Left lung (tissue), 10 donors: ENCODE data around the gene NT5DC1. TPM values are rescaled to one million over a fixed set of nuclear protein-coding genes. Genes with fewer than 3 reads are reported as not detected.

Experiments
- ATAC-seq: fragments of 200-7000 bp; cut with Tn5 transposase; one replicate; pipeline ENCODE4 v1.9.1; 2020; ENCODE audit warnings: moderate library complexity
- DNase-seq, 4 donors: peaks; one replicate each; pipeline ENCODE4 v3.0.0-alpha.2; 2013 to 2020
- H3K27ac ChIP-seq, 2 donors: fragments of 200-600 bp; sonication (generic) in 1 of 2; one replicate each; pipeline versions ENCODE4 v1.5.0 to v1.8.0; 2020 to 2021
- H3K27me3 ChIP-seq, 2 donors: fragments of 200-600 bp; sonication (generic) in 1 of 2; one replicate each; pipeline versions ENCODE4 v1.5.0 to v1.8.0; 2020 to 2021
- H3K36me3 ChIP-seq, 2 donors: fragments of 200-600 bp; sonication (generic) in 1 of 2; one replicate each; pipeline versions ENCODE4 v1.5.0 to v1.8.0; 2020 to 2021
- H3K4me1 ChIP-seq, 2 donors: fragments of 200-600 bp; one replicate each; pipeline ENCODE4 v1.8.0; 2021
- H3K4me3 ChIP-seq, 2 donors: fragments of 200-600 bp; sonication (generic) in 1 of 2; one replicate each; pipeline versions ENCODE4 v1.5.0 to v1.8.0; 2020 to 2021; ENCODE audit warnings: mild to moderate bottlenecking in 1 of 2
- H3K9me3 ChIP-seq, 2 donors: fragments of 200-600 bp; sonication (generic) in 1 of 2; one replicate each; pipeline versions ENCODE4 v1.5.0 to v1.8.0; 2020 to 2021
- intact Hi-C, 2 donors: fragments of 100-400 bp; cut with DNase I; formaldehyde crosslinking; loops; one replicate each; pipeline versions ENCODE4 v1.11.2 to v1.14.2; 2022
- polyA plus RNA-seq, 6 donors: library from polyadenylated mRNA; unstranded; fragments of 120-200 nt; gene quantifications; one replicate each; pipeline ENCODE4 v1.2.1, GENCODE V29; 2013; ENCODE audit not compliant: insufficient read length in 6 of 6
- total RNA-seq, 2 donors: library from RNA; stranded (reverse); fragmentation: NEBNext Ultra II Directional; extraction: Animal tissue kit (Norgen Biotek cat#: 25700); gene quantifications; one replicate each; pipeline ENCODE4 v1.2.1, GENCODE V29; 2021
- TF ChIP-seq, protein P1 (sequence below), 2 donors: fragments of 200-600 bp; sonication (generic) in 1 of 2; IDR thresholded peaks; one replicate each; pipeline versions ENCODE4 v1.5.0 to v1.8.0; 2021; ENCODE audit warnings: antibody characterized with exemption in 2 of 2
- donor health status: DM: no; HTN: yes; CAD: no.
- donor health status: DM: no; HTN: no; CAD: no.

The NT5DC1 gene
- total and polyA plus RNA-seq, 8 donors, result 36.9 to 56.8 (median 49.9) TPM

DNA sequence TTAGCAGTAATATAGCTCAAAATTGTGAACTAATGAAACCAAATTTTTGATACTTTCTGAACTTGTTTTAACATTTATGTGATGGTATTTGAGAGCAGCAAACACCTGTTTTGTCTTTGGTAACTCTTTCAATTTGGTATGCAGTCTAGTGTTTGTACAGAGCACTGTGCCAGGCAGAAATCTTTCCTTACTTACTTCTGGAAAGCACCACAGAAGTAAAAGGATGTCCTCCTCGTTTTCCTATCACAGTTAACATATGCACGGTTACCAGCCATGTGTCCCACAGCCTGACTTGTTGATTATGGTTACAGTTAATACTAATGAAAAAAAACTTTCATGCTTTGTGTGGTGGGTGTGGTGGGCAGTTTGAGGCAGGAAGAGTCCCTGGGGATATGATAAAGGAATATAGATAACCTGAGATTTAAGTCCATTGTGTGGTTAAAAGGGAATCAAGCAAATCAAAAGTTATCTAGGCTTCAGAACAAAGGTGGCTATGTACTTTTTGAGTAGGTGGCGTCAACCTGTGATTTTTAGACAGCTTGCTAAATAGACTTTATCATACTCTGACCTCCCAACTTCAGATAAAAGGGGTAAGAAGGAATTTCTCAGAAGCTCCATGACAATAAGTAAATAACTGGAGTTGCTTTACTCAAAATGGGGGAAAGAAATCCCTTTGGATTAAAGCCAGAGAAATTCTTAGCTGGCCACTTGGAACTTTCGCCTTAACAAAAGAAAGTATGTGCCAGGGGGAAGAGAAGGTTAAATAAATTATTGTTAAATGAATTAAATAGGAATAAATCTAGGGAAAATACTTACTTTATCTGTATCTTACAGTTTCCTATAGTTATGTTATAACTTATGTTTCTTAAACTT is 45.4 kb downstream of the NT5DC1 start:
- Histone ChIP-seq H3K36me3 (no peaks in the 10 kb centered on the region), H3K27me3 (no peaks in the 10 kb centered on the region), H3K27ac (no peak overlapping the region), H3K9me3 (no peaks in the 10 kb centered on the region), H3K4me1 (no peaks in the 10 kb centered on the region), H3K4me3 (no peak overlapping the region)
- DNase-seq (no peak), ATAC-seq (peak; percentile 30)
- intact Hi-C loops, result no loop called here
- TF ChIP-seq, protein P1, sequence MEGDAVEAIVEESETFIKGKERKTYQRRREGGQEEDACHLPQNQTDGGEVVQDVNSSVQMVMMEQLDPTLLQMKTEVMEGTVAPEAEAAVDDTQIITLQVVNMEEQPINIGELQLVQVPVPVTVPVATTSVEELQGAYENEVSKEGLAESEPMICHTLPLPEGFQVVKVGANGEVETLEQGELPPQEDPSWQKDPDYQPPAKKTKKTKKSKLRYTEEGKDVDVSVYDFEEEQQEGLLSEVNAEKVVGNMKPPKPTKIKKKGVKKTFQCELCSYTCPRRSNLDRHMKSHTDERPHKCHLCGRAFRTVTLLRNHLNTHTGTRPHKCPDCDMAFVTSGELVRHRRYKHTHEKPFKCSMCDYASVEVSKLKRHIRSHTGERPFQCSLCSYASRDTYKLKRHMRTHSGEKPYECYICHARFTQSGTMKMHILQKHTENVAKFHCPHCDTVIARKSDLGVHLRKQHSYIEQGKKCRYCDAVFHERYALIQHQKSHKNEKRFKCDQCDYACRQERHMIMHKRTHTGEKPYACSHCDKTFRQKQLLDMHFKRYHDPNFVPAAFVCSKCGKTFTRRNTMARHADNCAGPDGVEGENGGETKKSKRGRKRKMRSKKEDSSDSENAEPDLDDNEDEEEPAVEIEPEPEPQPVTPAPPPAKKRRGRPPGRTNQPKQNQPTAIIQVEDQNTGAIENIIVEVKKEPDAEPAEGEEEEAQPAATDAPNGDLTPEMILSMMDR (IDR thresholded peaks at IDR 0.05), result no peak

DNA sequence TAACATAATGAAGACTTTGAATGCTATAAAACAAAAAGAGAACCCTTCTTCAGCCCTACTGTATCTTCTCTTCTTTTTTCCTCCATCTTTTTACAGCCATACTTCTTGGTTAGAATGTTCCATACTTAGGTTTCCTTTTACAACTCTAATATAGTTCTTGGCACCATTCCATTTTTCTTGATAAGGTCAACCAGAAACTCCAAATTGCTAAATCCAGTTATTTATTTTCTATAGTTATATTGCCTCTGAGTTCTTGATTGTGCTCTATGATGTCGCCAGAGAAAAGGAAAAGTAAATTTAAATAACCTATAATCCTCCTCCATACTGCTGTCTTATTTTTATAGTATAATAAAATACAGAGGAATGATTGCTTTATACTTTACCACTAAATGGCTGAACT is 52.0 kb downstream of the NT5DC1 start:
- Histone ChIP-seq H3K4me3 (no peak overlapping the region), H3K36me3 (no peaks in the 10 kb centered on the region), H3K27ac (no peak overlapping the region), H3K9me3 (no peaks in the 10 kb centered on the region), H3K4me1 (no peaks in the 10 kb centered on the region), H3K27me3 (no peaks in the 10 kb centered on the region)
- intact Hi-C loops, result no loop called here
- DNase-seq (no peak), ATAC-seq (no peak)
- TF ChIP-seq, protein P1 (IDR thresholded peaks at IDR 0.05), result no peak

DNA sequence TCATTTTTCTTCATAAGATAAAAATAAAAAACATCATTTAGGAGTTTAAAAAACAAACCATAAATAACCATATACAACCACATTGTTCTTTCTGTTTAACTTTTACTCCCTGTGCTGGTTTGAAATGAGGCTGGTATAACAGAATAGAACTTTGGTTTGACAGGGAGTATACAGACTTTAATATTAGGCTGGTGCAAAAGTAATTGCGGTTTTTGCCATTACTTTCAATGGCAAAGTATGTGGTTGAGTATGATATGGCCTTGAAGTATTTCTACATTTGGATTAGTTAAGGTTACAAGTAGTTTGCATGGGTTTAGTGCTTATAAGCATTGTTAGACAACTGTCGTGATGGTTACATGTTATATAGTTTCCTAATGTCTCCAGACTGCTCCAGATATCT is 54.2 kb downstream of the NT5DC1 start:
- TF ChIP-seq, protein P1 (IDR thresholded peaks at IDR 0.05), result no peak
- H3K9me3 ChIP-seq, result no peaks in the 10 kb centered on the region
- no peaks in the 10 kb centered on the region for H3K27me3 ChIP-seq
- intact Hi-C loops, result no loop called here
- ATAC-seq (no peak), DNase-seq (no peak)
- no peaks in the 10 kb centered on the region for H3K36me3 ChIP-seq
- H3K4me1 ChIP-seq, result no peaks in the 10 kb centered on the region
- H3K4me3 ChIP-seq, result no peak overlapping the region
- H3K27ac ChIP-seq, result no peak overlapping the region

DNA sequence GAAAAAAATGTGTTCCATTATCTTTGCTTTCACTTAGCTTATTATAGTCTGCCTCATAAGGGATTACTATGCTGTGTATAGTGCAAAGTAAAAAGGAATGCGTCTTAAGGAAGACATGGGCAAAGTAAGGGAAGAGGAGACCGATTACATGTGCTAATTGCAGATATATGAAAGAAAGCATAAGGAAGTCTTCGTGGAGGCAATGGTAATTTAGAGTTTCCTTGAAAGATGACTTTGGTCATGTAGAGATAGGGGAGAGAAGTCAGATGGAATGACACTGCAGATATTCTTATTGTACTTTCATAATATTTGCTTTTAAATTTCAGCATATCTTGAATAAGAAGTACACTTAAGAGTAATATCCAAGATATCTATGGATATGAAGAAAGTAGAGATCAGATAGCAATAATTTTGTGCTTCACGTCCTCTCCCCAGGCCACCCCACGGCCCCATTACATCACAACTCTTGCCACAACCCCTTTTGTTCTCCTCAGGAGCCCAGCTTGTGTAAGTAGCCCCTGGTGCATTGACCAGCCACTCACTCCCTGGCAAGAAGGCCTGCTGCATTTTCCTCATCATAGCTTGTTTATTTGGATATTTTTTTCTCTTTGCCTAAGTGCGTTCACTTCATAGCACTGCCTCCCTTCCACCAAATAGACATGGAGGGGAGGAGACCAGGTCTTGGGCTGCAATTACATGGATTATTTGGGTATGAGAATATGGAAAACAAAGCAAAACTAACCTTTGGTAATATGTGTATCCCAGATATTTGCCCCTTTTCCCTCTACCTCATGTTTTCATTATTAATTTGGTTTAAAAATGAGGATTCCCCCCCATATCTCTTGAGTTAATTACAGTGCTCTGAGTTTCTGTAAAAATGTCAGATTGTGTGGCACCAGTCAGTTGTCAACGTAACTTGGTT is 56.0 kb downstream of the NT5DC1 start:
- Histone ChIP-seq H3K4me1 (no peaks in the 10 kb centered on the region), H3K27ac (no peak overlapping the region), H3K4me3 (no peak overlapping the region), H3K9me3 (no peaks in the 10 kb centered on the region), H3K36me3 (no peaks in the 10 kb centered on the region), H3K27me3 (no peaks in the 10 kb centered on the region)
- TF ChIP-seq, protein P1 (IDR thresholded peaks at IDR 0.05), result no peak
- ATAC-seq, result no peak
- intact Hi-C loops, result no loop called here
- no peak for DNase-seq

DNA sequence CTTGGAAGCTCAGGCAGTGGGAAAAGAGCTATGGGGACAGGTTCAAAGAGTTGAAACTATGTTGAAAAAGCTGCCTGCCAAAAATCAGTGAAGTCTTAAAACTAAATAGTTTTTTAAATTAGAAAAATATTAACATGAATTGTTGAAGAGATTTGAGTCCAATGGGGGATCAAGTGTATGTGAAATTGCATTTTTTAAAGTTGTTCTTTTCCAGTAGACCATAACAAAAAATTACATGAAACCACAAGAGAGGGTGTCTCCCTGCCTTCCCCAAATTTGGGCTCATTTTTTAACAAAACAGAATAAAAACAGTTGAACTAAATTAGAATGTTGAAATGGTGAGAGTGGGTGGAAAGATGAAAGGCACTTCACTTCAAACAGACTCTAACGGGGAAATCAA is 56.7 kb downstream of the NT5DC1 start:
- Histone ChIP-seq H3K4me3 (no peak overlapping the region), H3K4me1 (no peaks in the 10 kb centered on the region), H3K36me3 (no peaks in the 10 kb centered on the region), H3K27ac (no peak overlapping the region), H3K27me3 (no peaks in the 10 kb centered on the region), H3K9me3 (no peaks in the 10 kb centered on the region)
- TF ChIP-seq, protein P1 (IDR thresholded peaks at IDR 0.05), result no peak
- DNase-seq (no peak), ATAC-seq (no peak)
- intact Hi-C loops, result no loop called here
